Breast epithelium (tissue), 4 donors: ENCODE results near the gene GPI. TPM values are rescaled to one million over a fixed set of nuclear protein-coding genes. Genes with fewer than 3 reads are reported as not detected.

ENCODE experiments used
- DNase-seq, 2 donors: peaks; one replicate each; pipeline ENCODE4 v3.0.0-alpha.2; 2019; ENCODE audit warnings: low spot score in 2 of 2
- H3K27ac ChIP-seq, 2 donors: fragments of 200-600 bp; sonication (generic) in 1 of 2; one replicate each; pipeline ENCODE4 v1.5.1; 2016 to 2019; ENCODE audit warnings: mild to moderate bottlenecking in 1 of 2
- H3K27me3 ChIP-seq, 2 donors: fragments of 200-600 bp; sonication (generic) in 1 of 2; one replicate each; pipeline versions ENCODE4 v1.5.1 to v1.6.0; 2017 to 2019; ENCODE audit warnings: control low read depth in 1 of 2, mild to moderate bottlenecking in 1 of 2
- H3K36me3 ChIP-seq: fragments of 200-600 bp; one replicate; pipeline ENCODE4 v1.5.1; 2019
- H3K4me1 ChIP-seq, 2 donors: fragments of 200-600 bp; sonication (generic); one replicate each; pipeline ENCODE4 v1.5.1; 2016 to 2019; ENCODE audit warnings: control low read depth in 1 of 2
- H3K4me3 ChIP-seq, 3 donors: fragments of 200-600 bp; sonication (generic); 1 replicate in 2 of 3; 2 replicates in 1 of 3; pipeline ENCODE4 v1.5.1; 2016 to 2019; ENCODE audit warnings: mild to moderate bottlenecking in 3 of 3, moderate library complexity in 2 of 3
- H3K9me3 ChIP-seq, 2 donors: fragments of 200-600 bp; sonication (generic) in 1 of 2; one replicate each; pipeline ENCODE4 v1.5.1; 2016 to 2019; ENCODE audit warnings: control low read depth in 1 of 2
- CTCF ChIP-seq, 3 donors: fragments of 450-650 bp; IDR thresholded peaks; one replicate each; pipeline ENCODE4 v1.5.1; 2016 to 2017; ENCODE audit warnings: antibody characterized with exemption in 3 of 3, mild to moderate bottlenecking in 3 of 3, moderate library complexity in 3 of 3
- POLR2A ChIP-seq: fragments of 450-650 bp; IDR thresholded peaks from one replicate; pipeline ENCODE4 v1.6.1; 2016; ENCODE audit warnings: antibody characterized with exemption, mild to moderate bottlenecking, moderate library complexity
- POLR2AphosphoS5 ChIP-seq, 3 donors: sonication (generic); formaldehyde crosslinking; IDR thresholded peaks; one replicate each; pipeline ENCODE4 v1.6.1; 2017; ENCODE audit warnings: antibody characterized with exemption in 3 of 3
- intact Hi-C: fragments of 100-400 bp; cut with DNase I; formaldehyde crosslinking; loops from one replicate; pipeline ENCODE4 v1.15.1; 2023; ENCODE audit warnings: low total_unique reads
- total RNA-seq, 3 donors: library from RNA; depleted of rRNA; stranded (reverse); fragments of >200 nt; gene quantifications; one replicate each; pipeline ENCODE4 v1.1.0, GENCODE V29; 2016

GPI gene
- total RNA-seq, 3 donors from 2014 or later, result 97.9 to 130 (median 113) TPM

GRCh38 chr19:34404109-34404909, 39.3 kb downstream of the GPI start, which contains the start of gene PDCD2L:
Gene PDCD2L (plus strand): TSS chr19:34404399. CDS start chr19:34404431, 32 bp downstream.
- Histone ChIP-seq H3K27ac (peak within 1 kb of the TSS; percentile 44 to 45), H3K4me3 (peak within 1 kb of the TSS; percentile 78 to 97 (median 84)), H3K36me3 (peaks cover under 1% of the 10 kb centered on the region), H3K9me3 (no peaks in the 10 kb centered on the region), H3K27me3 (no peaks in the 10 kb centered on the region), H3K4me1 (no peaks in the 10 kb centered on the region)
- peak; percentile 75 to 86 for DNase-seq
- TF ChIP-seq CTCF (IDR thresholded peaks at IDR 0.05) (no peak), POLR2AphosphoS5 (IDR thresholded peaks at IDR 0.05) (peak in 2 of 3 donors; percentile 30 to 55), POLR2A (no peak)
- intact Hi-C loops, result no loop called here

- no peaks in the 10 kb centered on the region for H3K4me1 ChIP-seq
- no peaks in the 10 kb centered on the region for H3K27me3 ChIP-seq
- no peak for DNase-seq
- intact Hi-C loops, result no loop called here
- no peak overlapping the region for H3K4me3 ChIP-seq
- H3K9me3 ChIP-seq, result no peaks in the 10 kb centered on the region
- TF ChIP-seq POLR2AphosphoS5 (IDR thresholded peaks at IDR 0.05) (no peak), CTCF (IDR thresholded peaks at IDR 0.05) (no peak), POLR2A (no peak)
- H3K36me3 ChIP-seq, result no peaks in the 10 kb centered on the region
- no peak overlapping the region for H3K27ac ChIP-seq
These were observed 41.1 kb downstream of the GPI start for GRCh38 chr19:34405892-34406660.

GRCh38 chr19:34408411-34408810, 43.4 kb downstream of the GPI start:
- Histone ChIP-seq H3K27me3 (no peaks in the 10 kb centered on the region), H3K27ac (no peak overlapping the region), H3K4me3 (no peak overlapping the region), H3K9me3 (no peaks in the 10 kb centered on the region), H3K36me3 (no peaks in the 10 kb centered on the region), H3K4me1 (no peaks in the 10 kb centered on the region)
- intact Hi-C loops, result no loop called here
- TF ChIP-seq POLR2AphosphoS5 (IDR thresholded peaks at IDR 0.05) (no peak), POLR2A (no peak), CTCF (IDR thresholded peaks at IDR 0.05) (no peak)
- no peak for DNase-seq

- no peak for DNase-seq
- Histone ChIP-seq H3K9me3 (no peaks in the 10 kb centered on the region), H3K36me3 (no peaks in the 10 kb centered on the region), H3K4me3 (no peak overlapping the region), H3K4me1 (no peaks in the 10 kb centered on the region), H3K27me3 (no peaks in the 10 kb centered on the region), H3K27ac (no peak overlapping the region)
- TF ChIP-seq POLR2AphosphoS5 (IDR thresholded peaks at IDR 0.05) (no peak), POLR2A (no peak), CTCF (IDR thresholded peaks at IDR 0.05) (no peak)
- intact Hi-C loops, result no loop called here
These were observed 44.5 kb downstream of the GPI start for GRCh38 chr19:34409189-34410164.
